Peyer's patch (tissue), 4 donors: ENCODE data around the gene HES1.

Source experiments
- POLR2A ChIP-seq, 2 donors: fragments of 450-650 bp; IDR thresholded peaks; one replicate each; pipeline ENCODE4 v1.5.1; 2017; ENCODE audit warnings: antibody characterized with exemption in 2 of 2, mild to moderate bottlenecking in 2 of 2, moderate library complexity in 2 of 2
- TF ChIP-seq, protein P1 (sequence below), 6 experiments: fragments of 450-650 bp in 4 of 6; fragments of 200-600 bp in 2 of 6; sonication (generic) in 1 of 6; IDR thresholded peaks; one replicate each; pipeline ENCODE4 v1.5.1; 2017 to 2019; ENCODE audit warnings: antibody characterized with exemption in 6 of 6, mild to moderate bottlenecking in 3 of 6, moderate library complexity in 1 of 6

DNA sequence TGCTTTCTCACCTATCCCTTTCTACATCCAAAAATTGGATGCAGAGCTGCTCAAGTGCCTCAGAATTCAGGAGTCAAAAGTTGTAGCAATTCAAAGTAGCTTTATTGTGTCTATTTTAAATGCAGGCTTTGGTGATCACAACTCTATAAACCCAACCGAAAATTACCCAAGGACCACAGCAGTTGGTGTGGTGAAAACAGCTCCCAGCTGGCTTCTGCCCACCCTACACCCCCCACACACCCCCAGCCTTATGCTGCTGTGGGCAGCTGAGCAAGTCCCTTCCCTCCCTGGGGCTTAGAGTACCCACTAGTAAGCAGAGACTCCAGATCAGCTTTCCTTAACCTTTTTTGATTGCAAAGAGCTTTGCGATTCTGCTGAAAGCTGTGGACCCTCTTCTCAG lies 5.8 kb upstream of the HES1 start:
- TF ChIP-seq, protein P1, sequence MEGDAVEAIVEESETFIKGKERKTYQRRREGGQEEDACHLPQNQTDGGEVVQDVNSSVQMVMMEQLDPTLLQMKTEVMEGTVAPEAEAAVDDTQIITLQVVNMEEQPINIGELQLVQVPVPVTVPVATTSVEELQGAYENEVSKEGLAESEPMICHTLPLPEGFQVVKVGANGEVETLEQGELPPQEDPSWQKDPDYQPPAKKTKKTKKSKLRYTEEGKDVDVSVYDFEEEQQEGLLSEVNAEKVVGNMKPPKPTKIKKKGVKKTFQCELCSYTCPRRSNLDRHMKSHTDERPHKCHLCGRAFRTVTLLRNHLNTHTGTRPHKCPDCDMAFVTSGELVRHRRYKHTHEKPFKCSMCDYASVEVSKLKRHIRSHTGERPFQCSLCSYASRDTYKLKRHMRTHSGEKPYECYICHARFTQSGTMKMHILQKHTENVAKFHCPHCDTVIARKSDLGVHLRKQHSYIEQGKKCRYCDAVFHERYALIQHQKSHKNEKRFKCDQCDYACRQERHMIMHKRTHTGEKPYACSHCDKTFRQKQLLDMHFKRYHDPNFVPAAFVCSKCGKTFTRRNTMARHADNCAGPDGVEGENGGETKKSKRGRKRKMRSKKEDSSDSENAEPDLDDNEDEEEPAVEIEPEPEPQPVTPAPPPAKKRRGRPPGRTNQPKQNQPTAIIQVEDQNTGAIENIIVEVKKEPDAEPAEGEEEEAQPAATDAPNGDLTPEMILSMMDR (IDR thresholded peaks at IDR 0.05) = no peak
- TF ChIP-seq POLR2A (IDR thresholded peaks at IDR 0.05) = no peak
